T-helper 2 cell treated with Interferon-gamma antibody and Interleukin-4, amounts not matched to agents 5 μg/mL and 100 μg/mL, for 36 hours (primary cell): ENCODE data around the gene SVIP.

Source experiments
- DNase-seq: peaks from one replicate; pipeline ENCODE4 v3.0.0; 2021; ENCODE audit warnings: low spot score
- H3K27ac Mint-ChIP-seq: one replicate; pipeline ENCODE4 v1.8.0; 2021; ENCODE audit warnings: mild to moderate bottlenecking, mixed read lengths
- H3K27me3 Mint-ChIP-seq: one replicate; pipeline ENCODE4 v1.8.0; 2021; ENCODE audit warnings: low read depth, mixed read lengths
- H3K36me3 Mint-ChIP-seq: one replicate; pipeline ENCODE4 v1.8.0; 2021; ENCODE audit warnings: low read depth, mixed read lengths
- H3K4me1 Mint-ChIP-seq: one replicate; pipeline ENCODE4 v1.8.0; 2021; ENCODE audit warnings: low read depth, mixed read lengths
- H3K4me3 Mint-ChIP-seq: one replicate; pipeline ENCODE4 v1.8.0; 2022; ENCODE audit warnings: mild to moderate bottlenecking, moderate library complexity, mixed read lengths
- H3K9me3 Mint-ChIP-seq: one replicate; pipeline ENCODE4 v1.8.0; 2021; ENCODE audit warnings: mixed read lengths

Gene SVIP, protein sequence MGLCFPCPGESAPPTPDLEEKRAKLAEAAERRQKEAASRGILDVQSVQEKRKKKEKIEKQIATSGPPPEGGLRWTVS

DNA sequence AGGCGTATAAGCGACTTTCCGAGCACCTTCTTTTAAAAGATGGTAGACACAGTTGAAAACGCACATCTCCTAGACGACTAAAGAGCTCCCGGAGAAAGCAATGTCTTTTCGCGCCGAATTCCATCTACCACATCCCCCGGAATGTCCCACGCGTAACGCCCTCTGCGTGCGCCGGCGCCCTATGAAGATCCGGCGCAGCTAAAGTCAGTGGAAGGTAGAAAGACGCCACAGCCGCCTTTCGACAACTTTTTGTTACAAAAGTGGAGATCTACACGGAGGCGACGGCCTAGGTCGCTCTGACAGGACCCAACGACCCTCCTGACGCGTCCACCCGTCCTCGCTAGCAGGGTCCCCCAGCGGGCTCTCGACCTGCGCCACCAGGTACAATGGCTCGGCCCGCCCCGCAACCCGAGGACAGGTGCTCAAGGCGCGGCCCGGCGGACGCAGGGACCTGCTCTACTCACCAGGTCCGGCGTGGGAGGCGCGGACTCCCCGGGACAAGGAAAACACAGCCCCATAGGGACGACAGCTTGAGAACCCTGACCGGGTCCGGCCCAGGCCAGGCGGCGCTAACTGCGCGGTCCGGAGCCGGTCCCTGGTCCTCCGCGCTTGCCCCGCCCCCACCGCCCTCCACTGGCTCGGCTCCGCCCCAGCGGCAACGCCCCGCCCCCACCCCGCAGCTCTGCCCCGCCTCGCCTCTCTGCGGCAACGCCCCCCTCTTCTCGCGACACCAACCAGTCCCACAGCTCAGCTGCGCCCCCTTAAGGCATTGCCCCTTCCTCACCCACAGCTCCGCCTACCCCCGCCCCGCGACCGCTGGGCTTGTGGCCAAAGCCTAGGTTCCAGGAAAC lies at the start of gene SVIP:
Gene SVIP, minus strand, starts transcription at position 571 of the 851 bp plus-strand sequence. Its CDS starts 53 bp downstream, at position 518.
- Mint-ChIP-seq H3K27me3 (no peaks in the 10 kb centered on the region), H3K27ac (peak within 1 kb of the TSS; percentile 90), H3K9me3 (no peaks in the 10 kb centered on the region), H3K36me3 (peaks cover 8% of the 10 kb centered on the region), H3K4me3 (peak within 1 kb of the TSS; percentile 90), H3K4me1 (peaks cover 14% of the 10 kb centered on the region)
- DNase-seq = peak; percentile 89

- Mint-ChIP-seq H3K9me3 (no peaks in the 10 kb centered on the region), H3K4me3 (no peak overlapping the region)
- no peak for DNase-seq
Observed at GRCh38 chr11:22878604-22879003, 49.0 kb upstream of the SVIP start.

GRCh38 chr11:22878039-22878438 lies 48.4 kb upstream of the SVIP start:
- H3K4me1 Mint-ChIP-seq = no peaks in the 10 kb centered on the region
- no peaks in the 10 kb centered on the region for H3K27me3 Mint-ChIP-seq
- H3K36me3 Mint-ChIP-seq = no peaks in the 10 kb centered on the region
- no peak for DNase-seq
- H3K27ac Mint-ChIP-seq = no peak overlapping the region
- H3K9me3 Mint-ChIP-seq = no peaks in the 10 kb centered on the region
- H3K4me3 Mint-ChIP-seq = no peak overlapping the region

More at GRCh38 chr11:22878604-22879003, 49.0 kb upstream of the SVIP start:
- no peaks in the 10 kb centered on the region for H3K36me3 Mint-ChIP-seq
- H3K27ac Mint-ChIP-seq = no peak overlapping the region
- no peaks in the 10 kb centered on the region for H3K4me1 Mint-ChIP-seq
- H3K27me3 Mint-ChIP-seq = no peaks in the 10 kb centered on the region

- no peaks in the 10 kb centered on the region for H3K27me3 Mint-ChIP-seq
- H3K4me1 Mint-ChIP-seq = no peaks in the 10 kb centered on the region
- H3K27ac Mint-ChIP-seq = no peak overlapping the region
- no peaks in the 10 kb centered on the region for H3K9me3 Mint-ChIP-seq
- no peak overlapping the region for H3K4me3 Mint-ChIP-seq
- peak; percentile 32 for DNase-seq
- no peaks in the 10 kb centered on the region for H3K36me3 Mint-ChIP-seq
Observed at GRCh38 chr11:22875869-22876473, 46.4 kb upstream of the SVIP start.

DNA sequence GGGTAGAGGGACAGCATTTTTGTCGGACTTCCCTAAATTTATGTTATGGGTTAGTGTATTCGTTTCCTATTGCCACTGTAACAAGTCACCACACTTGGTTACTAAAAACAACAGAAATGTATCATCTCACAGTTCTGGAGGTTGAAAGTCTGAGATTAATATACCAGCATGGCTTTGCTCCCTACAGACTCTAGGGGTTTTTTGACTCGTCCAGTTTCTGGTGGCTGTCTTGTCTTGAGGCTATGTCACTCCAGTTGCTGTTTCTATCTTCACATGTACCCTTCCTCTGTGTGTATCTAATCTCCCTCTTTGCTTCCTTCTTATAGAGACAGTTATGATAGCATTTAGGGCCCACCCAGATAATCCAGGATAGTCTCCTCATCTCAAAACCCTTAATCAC lies 39.7 kb upstream of the SVIP start:
- H3K36me3 Mint-ChIP-seq = no peaks in the 10 kb centered on the region
- no peaks in the 10 kb centered on the region for H3K4me1 Mint-ChIP-seq
- no peaks in the 10 kb centered on the region for H3K27me3 Mint-ChIP-seq
- no peak overlapping the region for H3K27ac Mint-ChIP-seq
- no peak for DNase-seq
- H3K4me3 Mint-ChIP-seq = no peak overlapping the region
- no peaks in the 10 kb centered on the region for H3K9me3 Mint-ChIP-seq

DNA sequence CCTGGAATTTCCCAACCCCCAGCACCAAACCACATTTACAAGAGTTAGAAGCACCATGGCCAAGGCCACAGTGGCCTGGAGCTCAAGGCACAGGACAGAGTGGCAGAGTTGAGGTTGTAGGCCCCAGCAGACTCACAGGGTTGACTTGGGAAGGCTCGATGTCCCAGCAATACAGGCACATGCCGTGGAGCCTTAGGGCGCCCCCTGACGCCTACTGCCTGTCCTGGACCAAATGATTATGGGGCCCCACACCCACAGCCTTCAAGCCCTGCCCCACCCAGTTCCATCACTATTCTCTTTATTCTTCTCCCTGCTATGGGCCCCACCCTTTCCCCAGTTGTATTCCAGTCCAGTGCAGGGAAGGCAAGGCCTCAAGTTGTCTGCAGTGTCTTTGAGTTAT lies 30.6 kb upstream of the SVIP start, which contains the start of gene CCDC179:
Gene CCDC179, minus strand, starts transcription at position 234 of the 400 bp plus-strand sequence. Its CDS starts 53 bp downstream, at position 181.
- DNase-seq = no peak
- Mint-ChIP-seq H3K4me1 (no peaks in the 10 kb centered on the region), H3K27ac (no peak within 1 kb of the TSS), H3K4me3 (no peak within 1 kb of the TSS), H3K36me3 (no peaks in the 10 kb centered on the region), H3K9me3 (no peaks in the 10 kb centered on the region), H3K27me3 (no peaks in the 10 kb centered on the region)

DNA sequence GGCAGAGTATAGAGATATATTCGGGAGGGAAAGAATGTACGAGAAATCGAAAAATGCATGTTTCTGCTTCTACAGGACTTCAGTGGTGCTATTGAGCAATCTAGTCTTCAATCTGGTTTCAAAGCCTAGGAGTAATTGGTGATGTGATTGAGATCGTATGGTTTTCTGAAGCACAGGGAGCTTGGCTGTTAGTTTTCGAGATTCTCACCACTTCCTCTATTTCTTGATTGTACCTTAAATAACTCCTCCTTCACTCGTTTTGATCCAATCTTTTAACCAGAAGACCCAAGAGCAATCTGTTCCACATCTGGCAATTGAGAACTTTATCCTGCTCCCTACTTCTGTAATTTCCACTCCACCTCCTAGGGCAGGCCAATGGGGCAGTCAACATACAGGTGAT lies 30.2 kb upstream of the SVIP start:
- H3K27ac Mint-ChIP-seq = no peak overlapping the region
- no peaks in the 10 kb centered on the region for H3K4me1 Mint-ChIP-seq
- H3K27me3 Mint-ChIP-seq = no peaks in the 10 kb centered on the region
- DNase-seq = no peak
- no peaks in the 10 kb centered on the region for H3K9me3 Mint-ChIP-seq
- no peaks in the 10 kb centered on the region for H3K36me3 Mint-ChIP-seq
- no peak overlapping the region for H3K4me3 Mint-ChIP-seq

GRCh38 chr11:22851477-22851876 lies 21.9 kb upstream of the SVIP start:
- no peaks in the 10 kb centered on the region for H3K27me3 Mint-ChIP-seq
- H3K27ac Mint-ChIP-seq = no peak overlapping the region
- no peak for DNase-seq
- H3K9me3 Mint-ChIP-seq = no peaks in the 10 kb centered on the region
- no peak overlapping the region for H3K4me3 Mint-ChIP-seq
- H3K4me1 Mint-ChIP-seq = no peaks in the 10 kb centered on the region
- H3K36me3 Mint-ChIP-seq = no peaks in the 10 kb centered on the region

GRCh38 chr11:22846726-22847125 lies 17.1 kb upstream of the SVIP start:
- H3K4me1 Mint-ChIP-seq = no peaks in the 10 kb centered on the region
- H3K27ac Mint-ChIP-seq = no peak overlapping the region
- H3K36me3 Mint-ChIP-seq = no peaks in the 10 kb centered on the region
- H3K9me3 Mint-ChIP-seq = no peaks in the 10 kb centered on the region
- H3K4me3 Mint-ChIP-seq = no peak overlapping the region
- no peaks in the 10 kb centered on the region for H3K27me3 Mint-ChIP-seq
- DNase-seq = no peak

GRCh38 chr11:22832315-22833015 lies 2.9 kb upstream of the SVIP start:
- no peak overlapping the region for H3K27ac Mint-ChIP-seq
- peaks cover 12% of the 10 kb centered on the region for H3K4me1 Mint-ChIP-seq
- DNase-seq = no peak
- H3K4me3 Mint-ChIP-seq = no peak overlapping the region
- no peaks in the 10 kb centered on the region for H3K9me3 Mint-ChIP-seq
- no peaks in the 10 kb centered on the region for H3K36me3 Mint-ChIP-seq
- no peaks in the 10 kb centered on the region for H3K27me3 Mint-ChIP-seq

DNA sequence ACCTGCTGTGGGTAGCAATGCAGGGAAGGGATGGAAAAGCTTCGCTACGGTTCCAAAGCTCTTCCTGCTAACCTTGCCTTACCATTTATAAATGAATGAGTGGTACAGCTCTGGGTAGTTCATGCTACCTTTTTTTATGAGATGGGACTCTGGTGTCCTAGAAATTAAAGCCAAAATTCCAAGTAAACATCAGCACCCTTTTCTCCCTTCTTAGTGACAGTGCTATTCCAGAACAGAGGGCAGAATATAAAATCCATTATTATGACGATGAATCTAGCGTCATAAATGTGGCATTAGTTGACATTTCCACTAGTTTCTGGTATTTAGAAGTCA lies 447 bp upstream of the SVIP start:
- Mint-ChIP-seq H3K27ac (peak overlapping the region; percentile 89), H3K36me3 (peaks cover 5% of the 10 kb centered on the region), H3K4me1 (peaks cover 14% of the 10 kb centered on the region), H3K9me3 (no peaks in the 10 kb centered on the region), H3K4me3 (peak overlapping the region; percentile 90), H3K27me3 (no peaks in the 10 kb centered on the region)
- no peak for DNase-seq

DNA sequence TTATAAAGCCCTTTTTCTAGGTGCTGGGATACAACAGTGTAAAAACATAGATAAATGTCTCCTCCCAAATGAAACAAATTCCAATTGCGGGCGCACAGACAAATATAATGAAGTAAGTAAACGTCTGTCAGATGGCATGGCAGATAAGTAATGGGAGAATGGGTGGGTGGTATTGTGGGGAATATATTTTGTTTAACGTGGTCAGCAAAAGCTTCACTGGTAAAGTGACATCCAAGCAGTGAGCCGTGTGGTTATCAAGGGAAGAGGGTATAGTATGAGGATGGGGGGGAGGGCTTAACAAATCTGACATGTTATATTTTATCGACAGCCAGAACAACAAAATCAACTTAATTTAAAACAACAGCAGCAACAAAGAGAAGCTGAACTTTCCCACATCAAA lies 1.2 kb downstream of the SVIP start:
- H3K36me3 Mint-ChIP-seq = peaks cover 8% of the 10 kb centered on the region
- H3K27ac Mint-ChIP-seq = peak overlapping the region; percentile 90
- no peaks in the 10 kb centered on the region for H3K27me3 Mint-ChIP-seq
- peaks cover 14% of the 10 kb centered on the region for H3K4me1 Mint-ChIP-seq
- H3K9me3 Mint-ChIP-seq = no peaks in the 10 kb centered on the region
- H3K4me3 Mint-ChIP-seq = peak overlapping the region; percentile 90
- DNase-seq = no peak

DNA sequence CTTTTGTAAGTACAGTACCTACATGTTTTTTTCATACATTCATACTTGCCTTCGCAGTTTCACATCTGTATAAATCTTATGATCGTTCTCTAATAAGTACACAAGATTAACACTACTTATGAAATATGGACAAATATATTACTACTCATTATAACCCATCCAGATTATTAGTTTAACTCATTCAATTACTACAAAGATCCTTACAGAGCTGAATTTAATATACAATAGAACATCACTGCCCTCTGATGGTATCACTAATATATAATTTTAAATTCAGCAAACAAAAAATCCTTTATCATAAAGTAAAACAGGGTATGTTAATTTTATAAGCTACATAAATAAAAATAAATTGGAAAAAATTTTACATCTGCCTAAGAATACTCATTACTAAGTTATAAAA lies 7.4 kb downstream of the SVIP start:
- Mint-ChIP-seq H3K4me1 (peaks cover under 1% of the 10 kb centered on the region), H3K27ac (no peak overlapping the region), H3K9me3 (no peaks in the 10 kb centered on the region), H3K4me3 (no peak overlapping the region), H3K36me3 (peaks cover 23% of the 10 kb centered on the region), H3K27me3 (no peaks in the 10 kb centered on the region)
- DNase-seq = no peak

DNA sequence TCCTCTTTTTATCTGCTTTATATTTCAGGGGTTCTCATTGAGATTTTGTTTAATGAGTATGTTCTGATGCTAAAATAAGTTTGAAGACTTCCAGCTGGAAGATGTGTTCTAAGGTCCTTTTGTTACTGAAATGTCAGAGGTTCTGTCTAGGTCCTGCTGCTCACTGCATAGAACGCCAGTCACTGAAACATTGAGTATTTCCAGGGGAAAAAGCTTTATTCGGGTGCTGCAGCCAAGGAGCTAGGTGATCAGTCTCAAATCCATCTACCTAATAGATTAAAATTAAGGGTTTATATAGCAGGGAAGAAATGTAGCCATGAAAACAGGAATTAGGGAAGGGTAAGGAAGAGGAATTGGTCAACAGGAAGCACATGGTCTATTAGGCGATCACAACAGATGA lies 19.7 kb downstream of the SVIP start:
- H3K4me1 Mint-ChIP-seq = peaks cover 5% of the 10 kb centered on the region
- no peak overlapping the region for H3K27ac Mint-ChIP-seq
- no peaks in the 10 kb centered on the region for H3K36me3 Mint-ChIP-seq
- H3K9me3 Mint-ChIP-seq = peaks cover 6% of the 10 kb centered on the region
- H3K27me3 Mint-ChIP-seq = no peaks in the 10 kb centered on the region
- no peak for DNase-seq
- no peak overlapping the region for H3K4me3 Mint-ChIP-seq
